Measurements from ENCODE around the gene DENND2D. TPM values are rescaled to one million over a fixed set of nuclear protein-coding genes. Genes with fewer than 3 reads are reported as not detected.

The DENND2D gene
- total and polyA plus RNA-seq, 2 experiments from 2014 or later = 2.5 to 3.0 TPM

DNA sequence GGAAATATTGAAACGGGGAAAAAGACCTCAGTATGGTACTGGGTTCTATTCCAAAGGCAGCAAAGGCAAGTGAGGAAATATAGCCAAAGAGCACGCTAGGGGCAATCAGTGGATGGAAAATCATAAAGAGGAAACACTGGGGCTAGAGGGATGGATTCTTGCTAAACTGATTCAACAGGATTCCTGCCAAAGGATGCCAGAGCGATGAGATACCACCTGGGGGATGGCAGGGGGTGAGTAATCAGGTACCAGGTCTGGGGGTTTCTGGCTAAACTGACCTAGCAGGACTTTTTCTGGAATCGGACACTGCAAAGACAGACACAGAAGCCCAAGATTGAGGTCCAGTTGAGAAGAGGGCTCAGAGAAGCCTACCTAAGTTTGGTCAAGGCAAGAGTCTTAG is 33.8 kb upstream of the DENND2D start (continued):
- TF ChIP-seq EZH2phosphoT487 (IDR thresholded peaks at IDR 0.05; ENCODE audit: unreplicated experiment) (no peak), EZH2 (IDR thresholded peaks at IDR 0.05; ENCODE audit: low read depth, unreplicated experiment) (no peak), JUNB (IDR thresholded peaks at IDR 0.05; ENCODE audit: unreplicated experiment) (no peak), ZNF114 (CRISPR knock-in tag; IDR thresholded peaks at IDR 0.05) (no peak), POLR2AphosphoS5 (IDR thresholded peaks at IDR 0.05; ENCODE audit: low read depth) (no peak), CREB1 (CRISPR knock-in tag; IDR thresholded peaks at IDR 0.05; ENCODE audit: low read depth) (no peak), NANOG (IDR thresholded peaks at IDR 0.05; ENCODE audit: borderline replicate concordance) (no peak)
- TF ChIP-seq, protein P1, sequence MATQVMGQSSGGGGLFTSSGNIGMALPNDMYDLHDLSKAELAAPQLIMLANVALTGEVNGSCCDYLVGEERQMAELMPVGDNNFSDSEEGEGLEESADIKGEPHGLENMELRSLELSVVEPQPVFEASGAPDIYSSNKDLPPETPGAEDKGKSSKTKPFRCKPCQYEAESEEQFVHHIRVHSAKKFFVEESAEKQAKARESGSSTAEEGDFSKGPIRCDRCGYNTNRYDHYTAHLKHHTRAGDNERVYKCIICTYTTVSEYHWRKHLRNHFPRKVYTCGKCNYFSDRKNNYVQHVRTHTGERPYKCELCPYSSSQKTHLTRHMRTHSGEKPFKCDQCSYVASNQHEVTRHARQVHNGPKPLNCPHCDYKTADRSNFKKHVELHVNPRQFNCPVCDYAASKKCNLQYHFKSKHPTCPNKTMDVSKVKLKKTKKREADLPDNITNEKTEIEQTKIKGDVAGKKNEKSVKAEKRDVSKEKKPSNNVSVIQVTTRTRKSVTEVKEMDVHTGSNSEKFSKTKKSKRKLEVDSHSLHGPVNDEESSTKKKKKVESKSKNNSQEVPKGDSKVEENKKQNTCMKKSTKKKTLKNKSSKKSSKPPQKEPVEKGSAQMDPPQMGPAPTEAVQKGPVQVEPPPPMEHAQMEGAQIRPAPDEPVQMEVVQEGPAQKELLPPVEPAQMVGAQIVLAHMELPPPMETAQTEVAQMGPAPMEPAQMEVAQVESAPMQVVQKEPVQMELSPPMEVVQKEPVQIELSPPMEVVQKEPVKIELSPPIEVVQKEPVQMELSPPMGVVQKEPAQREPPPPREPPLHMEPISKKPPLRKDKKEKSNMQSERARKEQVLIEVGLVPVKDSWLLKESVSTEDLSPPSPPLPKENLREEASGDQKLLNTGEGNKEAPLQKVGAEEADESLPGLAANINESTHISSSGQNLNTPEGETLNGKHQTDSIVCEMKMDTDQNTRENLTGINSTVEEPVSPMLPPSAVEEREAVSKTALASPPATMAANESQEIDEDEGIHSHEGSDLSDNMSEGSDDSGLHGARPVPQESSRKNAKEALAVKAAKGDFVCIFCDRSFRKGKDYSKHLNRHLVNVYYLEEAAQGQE (IDR thresholded peaks at IDR 0.05; ENCODE audit: unreplicated experiment) = no peak

GRCh38 chr1:111232134-111232533 is 31.7 kb upstream of the DENND2D start:
- H3K27ac Mint-ChIP-seq = no peak overlapping the region

More at GRCh38 chr1:111232134-111232533, 31.7 kb upstream of the DENND2D start:
- Histone ChIP-seq H3K4me3 (no peak overlapping the region), H3K79me2 (replicated peaks; ENCODE audit: insufficient read depth) (no peaks in the 10 kb centered on the region), H3F3A (replicated peaks; ENCODE audit: low read depth) (no peaks in the 10 kb centered on the region), H3K27me3 (ENCODE audit: insufficient read depth) (no peaks in the 10 kb centered on the region), H3K36me3 (ENCODE audit: insufficient read depth) (no peaks in the 10 kb centered on the region), H3K27ac (ENCODE audit: low read depth) (no peak overlapping the region), H2AFZ (no peak overlapping the region), H3K4me1 (ENCODE audit: insufficient read depth) (0 out of 2 replicates have a peak, but pooled peaks cover 6% of the 10 kb centered on the region), H3K9me2 (ENCODE audit: insufficient read depth) (peaks cover 19% of the 10 kb centered on the region), H4K20me1 (replicated peaks; ENCODE audit: insufficient read depth) (no peaks in the 10 kb centered on the region), H3K4me2 (no peak overlapping the region)
- no peak for ATAC-seq
- TF ChIP-seq, protein P1 (IDR thresholded peaks at IDR 0.05; ENCODE audit: unreplicated experiment) = no peak
- no peak for TF ChIP-seq CREB1 (CRISPR knock-in tag; IDR thresholded peaks at IDR 0.05; ENCODE audit: low read depth)
- no peak for TF ChIP-seq EZH2phosphoT487 (IDR thresholded peaks at IDR 0.05; ENCODE audit: unreplicated experiment)
- TF ChIP-seq, protein P2, sequence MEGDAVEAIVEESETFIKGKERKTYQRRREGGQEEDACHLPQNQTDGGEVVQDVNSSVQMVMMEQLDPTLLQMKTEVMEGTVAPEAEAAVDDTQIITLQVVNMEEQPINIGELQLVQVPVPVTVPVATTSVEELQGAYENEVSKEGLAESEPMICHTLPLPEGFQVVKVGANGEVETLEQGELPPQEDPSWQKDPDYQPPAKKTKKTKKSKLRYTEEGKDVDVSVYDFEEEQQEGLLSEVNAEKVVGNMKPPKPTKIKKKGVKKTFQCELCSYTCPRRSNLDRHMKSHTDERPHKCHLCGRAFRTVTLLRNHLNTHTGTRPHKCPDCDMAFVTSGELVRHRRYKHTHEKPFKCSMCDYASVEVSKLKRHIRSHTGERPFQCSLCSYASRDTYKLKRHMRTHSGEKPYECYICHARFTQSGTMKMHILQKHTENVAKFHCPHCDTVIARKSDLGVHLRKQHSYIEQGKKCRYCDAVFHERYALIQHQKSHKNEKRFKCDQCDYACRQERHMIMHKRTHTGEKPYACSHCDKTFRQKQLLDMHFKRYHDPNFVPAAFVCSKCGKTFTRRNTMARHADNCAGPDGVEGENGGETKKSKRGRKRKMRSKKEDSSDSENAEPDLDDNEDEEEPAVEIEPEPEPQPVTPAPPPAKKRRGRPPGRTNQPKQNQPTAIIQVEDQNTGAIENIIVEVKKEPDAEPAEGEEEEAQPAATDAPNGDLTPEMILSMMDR (conservative IDR thresholded peaks at IDR 0.05; ENCODE audit: low read depth in 2 of 2) = no peak
- no peak for TF ChIP-seq ZNF114 (CRISPR knock-in tag; IDR thresholded peaks at IDR 0.05)
- TF ChIP-seq ZNF331 (CRISPR knock-in tag; IDR thresholded peaks at IDR 0.05; ENCODE audit: low read depth) = no peak
- TF ChIP-seq POLR2AphosphoS5 (IDR thresholded peaks at IDR 0.05; ENCODE audit: low read depth) = no peak
- no peak for TF ChIP-seq EZH2 (IDR thresholded peaks at IDR 0.05; ENCODE audit: low read depth, unreplicated experiment)
- TF ChIP-seq STAT1 (IDR thresholded peaks at IDR 0.05; ENCODE audit: unreplicated experiment) = no peak
- TF ChIP-seq JUNB (IDR thresholded peaks at IDR 0.05; ENCODE audit: unreplicated experiment) = no peak
- TF ChIP-seq ETS1 (IDR thresholded peaks at IDR 0.05) = no peak
- Mint-ChIP-seq H3K36me3 (ENCODE audit: low read depth) (no peaks in the 10 kb centered on the region), H3K4me3 (no peak overlapping the region), H3K9me3 (no peaks in the 10 kb centered on the region; the same call in 2 of the 3 replicates), H3K27me3 (ENCODE audit: insufficient read depth, low read depth, poor library complexity) (peaks cover 3% of the 10 kb centered on the region), H3K4me1 (peaks cover 13% of the 10 kb centered on the region; the same call in 2 of the 3 replicates)
- DNase-seq (ENCODE audit: low spot score) = no peak
